HepG2 (cell line): ENCODE results near the gene GRM2. TPM values are rescaled to one million over a fixed set of nuclear protein-coding genes. Genes with fewer than 3 reads are reported as not detected.

Experiments used
- AFF4 ChIP-seq: sonication (generic); formaldehyde crosslinking; IDR thresholded peaks from 2 replicates; pipeline ENCODE4 v1.4.0; 2020; ENCODE audit warnings: missing genetic modification reagents
- CSRNP2 ChIP-seq: sonication (generic); formaldehyde crosslinking; conservative IDR thresholded peaks from 2 replicates; pipeline ENCODE4 v1.8.0; 2022; ENCODE audit warnings: low read depth, missing genetic modification reagents
- GFI1 ChIP-seq: sonication (generic); formaldehyde crosslinking; IDR thresholded peaks from 2 replicates; pipeline ENCODE4 v1.5.0; 2020; ENCODE audit warnings: missing genetic modification reagents, mild to moderate bottlenecking, borderline replicate concordance
- KLF12 ChIP-seq: sonication (generic); formaldehyde crosslinking; IDR thresholded peaks from 2 replicates; pipeline ENCODE4 v1.4.0; 2020; ENCODE audit warnings: missing genetic modification reagents, borderline replicate concordance
- NFRKB ChIP-seq: fragments of 450-650 bp; IDR thresholded peaks from 2 replicates; pipeline ENCODE4 v1.6.1; 2017
- SALL2 ChIP-seq: sonication (generic); formaldehyde crosslinking; IDR thresholded peaks from 2 replicates; pipeline ENCODE4 v1.8.1; 2023; ENCODE audit warnings: mild to moderate bottlenecking, missing genetic modification reagents, inconsistent platforms
- TBL1XR1 ChIP-seq: fragments of 150-350 bp; IDR thresholded peaks from 2 replicates; pipeline ENCODE4 v1.6.1; 2014; ENCODE audit warnings: borderline replicate concordance, low read length; ENCODE audit not compliant: partially characterized antibody
- ZFP90 ChIP-seq: sonication (generic); formaldehyde crosslinking; IDR thresholded peaks from 2 replicates; pipeline ENCODE4 v1.8.0; 2022; ENCODE audit warnings: missing genetic modification reagents, mild to moderate bottlenecking, inconsistent platforms, borderline replicate concordance
- ZFP91 ChIP-seq: sonication (generic); formaldehyde crosslinking; IDR thresholded peaks from 2 replicates; pipeline ENCODE4 v1.9.0; 2022; ENCODE audit warnings: missing genetic modification reagents, mild to moderate bottlenecking, borderline replicate concordance
- ZNF20 ChIP-seq: sonication (generic); formaldehyde crosslinking; IDR thresholded peaks from 2 replicates; pipeline ENCODE4 v1.4.0; 2020; ENCODE audit warnings: mild to moderate bottlenecking, moderate library complexity, missing genetic modification reagents
- ZSCAN31 ChIP-seq: sonication (generic); formaldehyde crosslinking; IDR thresholded peaks from 2 replicates; pipeline ENCODE4 v1.5.0; 2020; ENCODE audit warnings: low read depth, mild to moderate bottlenecking, missing genetic modification reagents
- polyA plus RNA-seq, 8 experiments: library from polyadenylated mRNA; depleted of rRNA in 3 of 8; stranded (reverse) in 7 of 8; unstranded in 1 of 8; fragments of >200 nt; fragmentation: Illumina TruSeq in 4 of 8; extraction: Trizol in 4 of 8; gene quantifications; 2 replicates each; pipeline versions ENCODE4 v1.2.1 to v1.2.3, GENCODE V29; 2011 to 2016; ENCODE audit warnings: low read depth in 4 of 8, missing spikeins in 1 of 8, mixed read lengths in 1 of 8; ENCODE audit not compliant: insufficient read depth in 1 of 8
- total RNA-seq, 5 experiments: library from RNA; depleted of rRNA; stranded (reverse); fragments of >200 nt; fragmentation: Illumina TruSeq; extraction: Trizol; gene quantifications; 2 replicates each; pipeline ENCODE4 v1.2.3, GENCODE V29; 2016; ENCODE audit warnings: low read depth in 1 of 5
- TF ChIP-seq, protein P1 (sequence below): sonication (generic); formaldehyde crosslinking; IDR thresholded peaks from 2 replicates; pipeline ENCODE4 v1.5.1; 2020; ENCODE audit warnings: missing genetic modification reagents, mild to moderate bottlenecking, borderline replicate concordance
- TF ChIP-seq, protein P2 (sequence below): sonication (generic); formaldehyde crosslinking; IDR thresholded peaks from 2 replicates; pipeline ENCODE4 v1.4.0; 2020; ENCODE audit warnings: missing genetic modification reagents

The GRM2 gene
- total and polyA plus RNA-seq, 2 of the 13 experiments (the other 11 are each of a cell fraction or from before 2014, with no cell fraction given), result 0.04 to 0.07 TPM

- TF ChIP-seq AFF4 (no peak), ZNF20 (CRISPR knock-in tag) (no peak), ZSCAN31 (CRISPR knock-in tag) (no peak), NFRKB (no peak), ZFP91 (CRISPR knock-in tag) (no peak; the same call in 1 of the 2 replicates), ZFP90 (CRISPR knock-in tag) (peak; percentile 95), SALL2 (CRISPR knock-in tag) (0 out of 2 replicates have a peak, but pooled peaks have one; percentile 57), TBL1XR1 (no peak), KLF12 (CRISPR knock-in tag) (peak; percentile 95; the same call in 1 of the 2 replicates), CSRNP2 (no peak), GFI1 (CRISPR knock-in tag) (peak; percentile 73; the same call in 1 of the 2 replicates)
- TF ChIP-seq, protein P1, sequence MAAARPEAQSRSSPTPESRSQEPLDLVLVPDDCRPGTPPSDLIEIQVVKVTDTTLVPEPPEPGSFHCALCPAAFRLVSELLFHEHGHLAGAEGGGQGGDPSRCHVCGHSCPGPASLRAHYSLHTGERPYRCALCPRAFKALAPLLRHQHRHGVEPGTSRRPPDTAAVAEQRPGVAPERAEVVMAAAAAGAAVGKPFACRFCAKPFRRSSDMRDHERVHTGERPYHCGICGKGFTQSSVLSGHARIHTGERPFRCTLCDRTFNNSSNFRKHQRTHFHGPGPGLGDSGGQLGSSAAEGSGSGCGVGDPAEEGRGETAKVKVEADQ (CRISPR knock-in tag), result no peak; the same call in 1 of the 2 replicates
- TF ChIP-seq, protein P2, sequence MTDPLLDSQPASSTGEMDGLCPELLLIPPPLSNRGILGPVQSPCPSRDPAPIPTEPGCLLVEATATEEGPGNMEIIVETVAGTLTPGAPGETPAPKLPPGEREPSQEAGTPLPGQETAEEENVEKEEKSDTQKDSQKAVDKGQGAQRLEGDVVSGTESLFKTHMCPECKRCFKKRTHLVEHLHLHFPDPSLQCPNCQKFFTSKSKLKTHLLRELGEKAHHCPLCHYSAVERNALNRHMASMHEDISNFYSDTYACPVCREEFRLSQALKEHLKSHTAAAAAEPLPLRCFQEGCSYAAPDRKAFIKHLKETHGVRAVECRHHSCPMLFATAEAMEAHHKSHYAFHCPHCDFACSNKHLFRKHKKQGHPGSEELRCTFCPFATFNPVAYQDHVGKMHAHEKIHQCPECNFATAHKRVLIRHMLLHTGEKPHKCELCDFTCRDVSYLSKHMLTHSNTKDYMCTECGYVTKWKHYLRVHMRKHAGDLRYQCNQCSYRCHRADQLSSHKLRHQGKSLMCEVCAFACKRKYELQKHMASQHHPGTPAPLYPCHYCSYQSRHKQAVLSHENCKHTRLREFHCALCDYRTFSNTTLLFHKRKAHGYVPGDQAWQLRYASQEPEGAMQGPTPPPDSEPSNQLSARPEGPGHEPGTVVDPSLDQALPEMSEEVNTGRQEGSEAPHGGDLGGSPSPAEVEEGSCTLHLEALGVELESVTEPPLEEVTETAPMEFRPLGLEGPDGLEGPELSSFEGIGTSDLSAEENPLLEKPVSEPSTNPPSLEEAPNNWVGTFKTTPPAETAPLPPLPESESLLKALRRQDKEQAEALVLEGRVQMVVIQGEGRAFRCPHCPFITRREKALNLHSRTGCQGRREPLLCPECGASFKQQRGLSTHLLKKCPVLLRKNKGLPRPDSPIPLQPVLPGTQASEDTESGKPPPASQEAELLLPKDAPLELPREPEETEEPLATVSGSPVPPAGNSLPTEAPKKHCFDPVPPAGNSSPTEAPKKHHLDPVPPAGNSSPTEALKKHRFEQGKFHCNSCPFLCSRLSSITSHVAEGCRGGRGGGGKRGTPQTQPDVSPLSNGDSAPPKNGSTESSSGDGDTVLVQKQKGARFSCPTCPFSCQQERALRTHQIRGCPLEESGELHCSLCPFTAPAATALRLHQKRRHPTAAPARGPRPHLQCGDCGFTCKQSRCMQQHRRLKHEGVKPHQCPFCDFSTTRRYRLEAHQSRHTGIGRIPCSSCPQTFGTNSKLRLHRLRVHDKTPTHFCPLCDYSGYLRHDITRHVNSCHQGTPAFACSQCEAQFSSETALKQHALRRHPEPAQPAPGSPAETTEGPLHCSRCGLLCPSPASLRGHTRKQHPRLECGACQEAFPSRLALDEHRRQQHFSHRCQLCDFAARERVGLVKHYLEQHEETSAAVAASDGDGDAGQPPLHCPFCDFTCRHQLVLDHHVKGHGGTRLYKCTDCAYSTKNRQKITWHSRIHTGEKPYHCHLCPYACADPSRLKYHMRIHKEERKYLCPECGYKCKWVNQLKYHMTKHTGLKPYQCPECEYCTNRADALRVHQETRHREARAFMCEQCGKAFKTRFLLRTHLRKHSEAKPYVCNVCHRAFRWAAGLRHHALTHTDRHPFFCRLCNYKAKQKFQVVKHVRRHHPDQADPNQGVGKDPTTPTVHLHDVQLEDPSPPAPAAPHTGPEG (CRISPR knock-in tag), result peak; percentile 53; the same call in 1 of the 2 replicates
These were observed 35.8 kb upstream of the GRM2 start, which contains the start of gene TEX264 (continued) for GRCh38 chr3:51670823-51671733.
